Activated T-cell treated with anti-CD3 and anti-CD28 coated beads for 24 hours (primary cell): Measurements from ENCODE around the gene LRRC74A.

Source experiments
- DNase-seq: peaks from one replicate; pipeline ENCODE4 v3.0.0-alpha.2; 2020; ENCODE audit warnings: low read depth

LRRC74A gene

GRCh38 chr14:76848879-76849278 lies 22.7 kb downstream of the LRRC74A start:
- no peak for DNase-seq

- DNase-seq, result no peak
Observed at GRCh38 chr14:76855066-76855465, 28.9 kb downstream of the LRRC74A start.

GRCh38 chr14:76856769-76857168 lies 30.6 kb downstream of the LRRC74A start:
- no peak for DNase-seq

- no peak for DNase-seq
Observed at GRCh38 chr14:76861574-76862255, 35.5 kb downstream of the LRRC74A start.

GRCh38 chr14:76862546-76863282 lies 36.5 kb downstream of the LRRC74A start:
- no peak for DNase-seq

- DNase-seq, result no peak
Observed at GRCh38 chr14:76863724-76864407, 37.7 kb downstream of the LRRC74A start.

GRCh38 chr14:76866456-76866855 lies 40.2 kb downstream of the LRRC74A start:
- no peak for DNase-seq

GRCh38 chr14:76867516-76868453 lies 41.6 kb downstream of the LRRC74A start:
- DNase-seq, result no peak

GRCh38 chr14:76868454-76869170 lies 42.4 kb downstream of the LRRC74A start:
- DNase-seq, result no peak

GRCh38 chr14:76870166-76870565 lies 44.0 kb downstream of the LRRC74A start:
- no peak for DNase-seq

GRCh38 chr14:76872796-76873432 lies 46.7 kb downstream of the LRRC74A start:
- DNase-seq, result peak; percentile 49

GRCh38 chr14:76874734-76875133 lies 48.5 kb downstream of the LRRC74A start:
- no peak for DNase-seq

- peak; percentile 28 for DNase-seq
Observed at GRCh38 chr14:76876076-76876475, 49.9 kb downstream of the LRRC74A start.

GRCh38 chr14:76877871-76878270 lies 51.7 kb downstream of the LRRC74A start:
- DNase-seq, result no peak

- DNase-seq, result no peak
Observed at GRCh38 chr14:76880449-76880848, 54.2 kb downstream of the LRRC74A start.

GRCh38 chr14:76881348-76881747 lies 55.1 kb downstream of the LRRC74A start:
- no peak for DNase-seq

GRCh38 chr14:76882651-76883050 lies 56.4 kb downstream of the LRRC74A start:
- DNase-seq, result no peak

GRCh38 chr14:76883447-76883846 lies 57.2 kb downstream of the LRRC74A start:
- no peak for DNase-seq

- DNase-seq, result no peak
Observed at GRCh38 chr14:76884394-76884793, 58.2 kb downstream of the LRRC74A start.

- DNase-seq, result no peak
Observed at GRCh38 chr14:76884853-76885276, 58.7 kb downstream of the LRRC74A start.

GRCh38 chr14:76887191-76887590 lies 61.0 kb downstream of the LRRC74A start:
- no peak for DNase-seq
